HG02610 (cell line): ENCODE data around the gene GABRA6.

ENCODE experiments used
- ATAC-seq: cut with Tn5 transposase; IDR thresholded peaks from one replicate; pipeline ENCODE4 v1.9.1; 2021; ENCODE audit warnings: mild to moderate bottlenecking, moderate library complexity; ENCODE audit not compliant: unreplicated experiment

Gene GABRA6

DNA sequence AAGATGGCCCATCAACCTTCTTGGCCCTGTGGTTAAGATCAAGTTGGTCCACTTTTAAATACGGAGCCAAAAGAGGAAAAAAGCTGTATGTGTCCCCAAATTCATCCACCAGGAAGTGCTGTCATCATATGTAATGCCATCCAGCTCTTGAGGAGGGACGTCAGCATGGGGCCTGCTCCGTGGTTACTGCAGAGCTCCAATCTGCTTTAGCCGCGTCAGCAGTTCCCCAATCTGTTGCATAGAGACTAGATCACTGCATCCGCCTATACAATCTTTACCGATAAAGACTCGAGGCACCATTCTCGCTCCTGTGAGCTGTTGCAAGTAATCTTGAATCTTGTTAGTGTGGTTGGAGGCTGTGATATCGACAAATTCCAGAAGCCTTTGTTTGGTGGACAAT is 65.7 kb downstream of the GABRA6 start:
- ATAC-seq = no peak
